Measurements from ENCODE around the gene UBE3B. TPM values are rescaled to one million over a fixed set of nuclear protein-coding genes. Genes with fewer than 3 reads are reported as not detected.

UBE3B gene
- total RNA-seq, 1 experiment from 2014 or later = 48.0 TPM

- no peaks in the 10 kb centered on the region for H3K36me3 ChIP-seq (ENCODE audit: low read depth)
- ChIA-PET POLR2A (ENCODE audit: unreplicated experiment) (no interaction called here), CTCF (interaction anchor here (0.6 kb wide), 2 partner anchors 114 to 154 kb away, joined by 3 read pairs; no protein-coding TSS in a partner anchor)
- H3K27me3 ChIP-seq (ENCODE audit: insufficient read depth, low read depth) = no peaks in the 10 kb centered on the region
- no peak overlapping the region for H2AFZ ChIP-seq
- no peaks in the 10 kb centered on the region for H3K4me1 ChIP-seq (replicated peaks; ENCODE audit: insufficient read depth)
- no peaks in the 10 kb centered on the region for H3F3A ChIP-seq (ENCODE audit: insufficient read depth, low read depth)
- no peaks in the 10 kb centered on the region for H4K20me1 ChIP-seq (ENCODE audit: insufficient read depth)
- intact Hi-C loops (cut with micrococcal nuclease; ENCODE audit: unreplicated experiment) = no loop called here
- H3K4me3 ChIP-seq = no peak overlapping the region
- DNase-seq = no peak
- H3K79me2 ChIP-seq (ENCODE audit: low read depth) = no peaks in the 10 kb centered on the region
- BruUV-seq (replicated peaks) = no TSS peak
- no peak overlapping the region for H3K4me2 ChIP-seq
- H3K9me3 ChIP-seq (ENCODE audit: insufficient read depth, low read depth) = no peaks in the 10 kb centered on the region
- no peak for TF ChIP-seq CTCF (conservative IDR thresholded peaks at IDR 0.05)
- TF ChIP-seq EZH2 (IDR thresholded peaks at IDR 0.05; ENCODE audit: low read depth) = no peak
- H3K27ac ChIP-seq = no peak overlapping the region
- H3K9me2 ChIP-seq (ENCODE audit: insufficient read depth) = no peaks in the 10 kb centered on the region
Observed at GRCh38 chr12:109525279-109525585, 47.8 kb downstream of the UBE3B start.

- no peaks in the 10 kb centered on the region for H3K36me3 ChIP-seq (ENCODE audit: low read depth)
- CTCF ChIA-PET = no interaction called here
- no peak overlapping the region for H2AFZ ChIP-seq
- no peaks in the 10 kb centered on the region for H3K79me2 ChIP-seq (ENCODE audit: low read depth)
- intact Hi-C loops (cut with micrococcal nuclease; ENCODE audit: unreplicated experiment) = no loop called here
- no peaks in the 10 kb centered on the region for H3K27me3 ChIP-seq (ENCODE audit: insufficient read depth, low read depth)
- TF ChIP-seq EZH2 (IDR thresholded peaks at IDR 0.05; ENCODE audit: low read depth) (no peak), CTCF (conservative IDR thresholded peaks at IDR 0.05) (no peak)
- H3F3A ChIP-seq (ENCODE audit: insufficient read depth, low read depth) = no peaks in the 10 kb centered on the region
- H3K4me3 ChIP-seq = no peak overlapping the region
- no peaks in the 10 kb centered on the region for H3K9me3 ChIP-seq (ENCODE audit: insufficient read depth, low read depth)
- no peaks in the 10 kb centered on the region for H3K9me2 ChIP-seq (ENCODE audit: insufficient read depth)
- DNase-seq = no peak
- H3K4me2 ChIP-seq = no peak overlapping the region
- H3K27ac ChIP-seq = no peak overlapping the region
- H3K4me1 ChIP-seq (replicated peaks; ENCODE audit: insufficient read depth) = no peaks in the 10 kb centered on the region
- no peaks in the 10 kb centered on the region for H4K20me1 ChIP-seq (ENCODE audit: insufficient read depth)
- BruUV-seq (replicated peaks) = no TSS peak
- POLR2A ChIA-PET (ENCODE audit: unreplicated experiment) = no interaction called here
Observed at GRCh38 chr12:109527489-109528123, 50.2 kb downstream of the UBE3B start.

GRCh38 chr12:109529691-109530640 is 52.5 kb downstream of the UBE3B start:
- ChIA-PET CTCF (no interaction called here), POLR2A (ENCODE audit: unreplicated experiment) (no interaction called here)
- Histone ChIP-seq H3K4me2 (no peak overlapping the region), H3K4me3 (no peak overlapping the region), H4K20me1 (ENCODE audit: insufficient read depth) (no peaks in the 10 kb centered on the region), H3K9me2 (ENCODE audit: insufficient read depth) (no peaks in the 10 kb centered on the region), H3K36me3 (ENCODE audit: low read depth) (no peaks in the 10 kb centered on the region), H2AFZ (no peak overlapping the region), H3F3A (ENCODE audit: insufficient read depth, low read depth) (no peaks in the 10 kb centered on the region), H3K79me2 (ENCODE audit: low read depth) (no peaks in the 10 kb centered on the region), H3K9me3 (ENCODE audit: insufficient read depth, low read depth) (no peaks in the 10 kb centered on the region), H3K27ac (no peak overlapping the region), H3K4me1 (replicated peaks; ENCODE audit: insufficient read depth) (no peaks in the 10 kb centered on the region), H3K27me3 (ENCODE audit: insufficient read depth, low read depth) (no peaks in the 10 kb centered on the region)
- intact Hi-C loops (cut with micrococcal nuclease; ENCODE audit: unreplicated experiment) = no loop called here
- no peak for TF ChIP-seq EZH2 (IDR thresholded peaks at IDR 0.05; ENCODE audit: low read depth)
- TF ChIP-seq CTCF (conservative IDR thresholded peaks at IDR 0.05) = no peak
- BruUV-seq (replicated peaks) = no TSS peak
- no peak for DNase-seq

Measured in PC-9 (cell line).